Activated CD4-positive, alpha-beta T cell treated with anti-CD3 and anti-CD28 coated beads for 36 hours (primary cell): ENCODE data around the gene TALDO1. TPM values are rescaled to one million over a fixed set of nuclear protein-coding genes. Genes with fewer than 3 reads are reported as not detected.
A peak's percentile ranks its signal among the peaks of the same experiment; 100 is the strongest.

Experiments used
- ATAC-seq: fragments of 200-7000 bp; cut with Tn5 transposase; one replicate; pipeline ENCODE4 v1.10.0; 2021; ENCODE audit warnings: mild to moderate bottlenecking, moderate library complexity
- CTCF ChIA-PET: fragments of 350-600 bp; sonication (Branson Sonifier 250); formaldehyde crosslinking; loops from one replicate; lab custom pipeline; 2021; ENCODE audit warnings: antibody characterized with exemption; lab: Charles Lee
- POLR2A ChIA-PET: fragments of 350-600 bp; sonication (Branson Sonifier 250); formaldehyde crosslinking; loops from one replicate; lab custom pipeline; 2021; ENCODE audit warnings: antibody characterized with exemption, inconsistent platforms; lab: Charles Lee
- DNase-seq: peaks from one replicate; pipeline ENCODE4 v3.0.0-alpha.2; 2020
- H3K27ac Mint-ChIP-seq: one replicate; pipeline ENCODE4 v1.8.0; 2021; ENCODE audit warnings: mixed read lengths
- H3K27me3 Mint-ChIP-seq: one replicate; pipeline ENCODE4 v1.8.0; 2021; ENCODE audit warnings: mixed read lengths
- H3K36me3 Mint-ChIP-seq: one replicate; pipeline ENCODE4 v1.8.0; 2021; ENCODE audit warnings: low read depth, mixed read lengths
- H3K4me1 Mint-ChIP-seq: one replicate; pipeline ENCODE4 v1.8.0; 2021; ENCODE audit warnings: mixed read lengths
- H3K4me3 Mint-ChIP-seq: one replicate; pipeline ENCODE4 v1.8.0; 2021; ENCODE audit warnings: mild to moderate bottlenecking, moderate library complexity, mixed read lengths
- H3K9me3 Mint-ChIP-seq: one replicate; pipeline ENCODE4 v1.8.0; 2021; ENCODE audit warnings: low read depth, mixed read lengths
- intact Hi-C, 2 experiments: fragments of 100-400 bp; cut with DNase I in 1 of 2; cut with micrococcal nuclease in 1 of 2; formaldehyde crosslinking; loops; one replicate each; pipeline versions ENCODE4 v1.14.2 to v1.15.1; 2022 to 2024; cut with DNase I, micrococcal nuclease
- total RNA-seq, 2 experiments: library from RNA; stranded (reverse); gene quantifications; one replicate each; pipeline ENCODE4 v1.2.3, GENCODE V29; 2021

TALDO1 gene
- total RNA-seq, 2 experiments from 2014 or later = 239 to 246 TPM

DNA sequence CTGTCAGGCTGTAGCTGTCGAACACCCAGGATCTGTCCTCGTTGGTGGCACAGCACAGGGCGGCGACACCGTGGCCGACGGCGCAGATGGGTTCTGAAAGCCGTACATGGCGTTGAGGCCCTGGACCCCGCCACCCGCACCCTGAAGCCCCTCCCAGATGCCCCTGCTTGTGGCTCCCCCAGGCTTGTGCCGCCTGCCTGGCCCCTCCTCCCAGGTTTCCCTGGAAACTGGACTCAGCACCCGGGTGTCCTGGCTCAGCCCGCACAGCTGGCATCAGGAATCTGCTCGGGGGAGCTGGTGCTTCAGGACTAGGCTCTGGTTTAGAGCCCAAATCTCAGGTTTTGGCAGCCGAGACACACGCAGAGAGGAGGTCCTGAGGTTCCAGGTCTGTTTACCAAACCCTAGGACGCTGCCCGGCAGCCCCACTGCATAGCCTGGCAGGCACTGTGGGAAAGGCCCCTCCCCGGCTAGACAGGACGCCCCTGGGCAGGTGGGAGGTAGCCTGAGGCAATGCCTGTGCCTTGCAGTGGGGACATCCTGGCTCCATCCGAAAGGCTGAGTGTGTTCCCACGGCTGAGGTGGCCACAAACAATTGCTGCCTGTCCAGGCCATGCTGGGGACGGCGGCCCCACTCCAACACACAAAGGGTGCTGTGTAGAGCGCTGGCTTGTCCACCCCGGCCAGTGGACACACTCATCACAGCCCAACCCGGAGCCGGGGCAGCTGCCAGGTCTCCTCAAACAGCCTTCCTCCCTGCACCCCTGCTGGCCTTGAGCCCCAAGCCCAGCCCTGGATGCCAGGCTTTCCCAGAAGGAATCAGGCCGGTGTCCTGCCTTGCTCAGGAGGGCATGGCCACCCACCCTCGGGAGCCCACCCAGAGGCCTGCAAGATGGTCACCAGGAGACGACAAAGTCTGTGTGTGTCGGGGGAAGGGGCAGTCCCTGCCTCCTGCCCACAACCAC is 25.4 kb downstream of the TALDO1 start:
- no peak overlapping the region for H3K27ac Mint-ChIP-seq
- intact Hi-C loops = no loop called here
- CTCF ChIA-PET = no interaction called here
- no peak overlapping the region for H3K4me3 Mint-ChIP-seq
- H3K9me3 Mint-ChIP-seq = no peaks in the 10 kb centered on the region
- H3K36me3 Mint-ChIP-seq = peaks cover 11% of the 10 kb centered on the region
- DNase-seq = no peak
- peaks cover 14% of the 10 kb centered on the region for H3K4me1 Mint-ChIP-seq
- H3K27me3 Mint-ChIP-seq = no peaks in the 10 kb centered on the region
- POLR2A ChIA-PET = no interaction called here
- no peak for ATAC-seq

DNA sequence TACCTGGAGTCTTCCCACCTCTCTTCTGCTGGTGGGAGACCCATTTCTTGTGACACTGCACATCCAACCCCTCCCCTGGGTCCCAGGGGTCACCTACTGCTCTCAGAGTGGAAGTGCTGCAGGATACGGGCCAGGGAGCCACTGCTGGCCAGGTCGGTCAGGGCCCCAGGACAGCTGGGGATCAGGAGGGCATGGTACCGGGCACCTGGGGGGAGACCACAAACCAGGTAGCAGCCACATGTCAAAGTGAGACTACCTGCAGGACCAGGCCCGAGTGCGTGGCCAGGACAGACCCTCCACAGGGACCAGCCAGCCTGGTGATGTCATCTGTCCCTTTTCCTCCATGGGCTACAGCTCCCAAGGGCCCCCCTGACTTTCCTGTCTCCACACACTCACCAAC is 26.2 kb downstream of the TALDO1 start:
- peaks cover 11% of the 10 kb centered on the region for H3K36me3 Mint-ChIP-seq
- no peak overlapping the region for H3K27ac Mint-ChIP-seq
- ChIA-PET CTCF (no interaction called here), POLR2A (no interaction called here)
- H3K9me3 Mint-ChIP-seq = no peaks in the 10 kb centered on the region
- H3K4me3 Mint-ChIP-seq = no peak overlapping the region
- H3K4me1 Mint-ChIP-seq = peaks cover 14% of the 10 kb centered on the region
- intact Hi-C loops = no loop called here
- no peaks in the 10 kb centered on the region for H3K27me3 Mint-ChIP-seq
- DNase-seq = no peak
- ATAC-seq = no peak

DNA sequence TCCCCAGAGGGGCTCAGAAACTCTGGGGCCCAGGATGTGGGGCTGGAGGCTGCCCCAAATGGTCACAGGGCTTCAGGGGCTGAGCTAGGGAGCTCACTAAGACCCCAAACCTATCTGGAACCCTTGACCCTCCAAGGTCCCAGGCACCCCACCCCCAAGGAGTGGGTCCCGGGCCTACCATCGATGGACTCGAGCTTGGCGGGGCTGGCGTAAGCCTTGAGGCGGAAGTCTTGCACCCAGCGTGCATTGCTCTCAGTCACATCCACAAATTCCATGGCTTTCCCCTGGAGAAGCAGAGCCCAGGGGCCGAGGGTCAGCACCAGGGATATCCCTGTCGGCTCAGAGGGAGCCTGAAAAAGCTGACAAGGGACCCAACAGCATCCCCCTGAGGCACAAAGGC is 26.6 kb downstream of the TALDO1 start:
- Mint-ChIP-seq H3K27ac (no peak overlapping the region), H3K4me1 (peaks cover 15% of the 10 kb centered on the region), H3K36me3 (peaks cover 12% of the 10 kb centered on the region), H3K9me3 (no peaks in the 10 kb centered on the region), H3K4me3 (no peak overlapping the region), H3K27me3 (no peaks in the 10 kb centered on the region)
- DNase-seq (no peak), ATAC-seq (no peak)
- ChIA-PET CTCF (no interaction called here), POLR2A (no interaction called here)
- intact Hi-C loops = no loop called here

GRCh38 chr11:774873-775592 is 27.8 kb downstream of the TALDO1 start:
- intact Hi-C loops = no loop called here
- no peaks in the 10 kb centered on the region for H3K27me3 Mint-ChIP-seq
- ChIA-PET POLR2A (interaction anchor here (0.7 kb wide), 1 partner anchor 20 kb away, joined by 3 read pairs; no protein-coding TSS in a partner anchor), CTCF (interaction anchor here (0.6 to 1.2 kb wide), 5 partner anchors 9 to 31 kb away, joined by 3 to 5 read pairs (median 3); partner anchors contain the start of gene CEND1)
- peak overlapping the region; percentile 89 for H3K4me3 Mint-ChIP-seq
- DNase-seq (peak; percentile 12), ATAC-seq (no peak)
- no peaks in the 10 kb centered on the region for H3K9me3 Mint-ChIP-seq
- peaks cover 20% of the 10 kb centered on the region for H3K4me1 Mint-ChIP-seq
- no peak overlapping the region for H3K27ac Mint-ChIP-seq
- peaks cover 15% of the 10 kb centered on the region for H3K36me3 Mint-ChIP-seq

GRCh38 chr11:776263-776560 is 28.9 kb downstream of the TALDO1 start:
- Mint-ChIP-seq H3K36me3 (peaks cover 9% of the 10 kb centered on the region), H3K4me3 (peak overlapping the region; percentile 89), H3K9me3 (no peaks in the 10 kb centered on the region), H3K27me3 (no peaks in the 10 kb centered on the region), H3K27ac (peak overlapping the region; percentile 82), H3K4me1 (peaks cover 20% of the 10 kb centered on the region)
- ATAC-seq (no peak), DNase-seq (no peak)
- POLR2A ChIA-PET = interaction anchor here (0.6 to 0.7 kb wide), 3 partner anchors 32 to 52 kb away, joined by 3 read pairs; no protein-coding TSS in a partner anchor
- CTCF ChIA-PET = interaction anchor here (0.6 to 1.2 kb wide), 5 partner anchors 12 to 277 kb away, joined by 3 to 5 read pairs (median 3); no protein-coding TSS in a partner anchor
- intact Hi-C loops = loop anchor here in 1 of 2 experiments (2.0 kb wide), 1 partner anchor 21 kb away; no protein-coding TSS in a partner anchor

- Mint-ChIP-seq H3K36me3 (peaks cover 9% of the 10 kb centered on the region), H3K27ac (peak overlapping the region; percentile 82), H3K4me1 (peaks cover 20% of the 10 kb centered on the region), H3K9me3 (no peaks in the 10 kb centered on the region), H3K27me3 (no peaks in the 10 kb centered on the region), H3K4me3 (peak overlapping the region; percentile 89)
- ChIA-PET POLR2A (interaction anchor here (0.6 to 0.9 kb wide), 3 partner anchors 20 to 52 kb away, joined by 3 read pairs; no protein-coding TSS in a partner anchor), CTCF (interaction anchor here (0.6 to 1.2 kb wide), 5 partner anchors 12 to 278 kb away, joined by 3 to 5 read pairs (median 3); no protein-coding TSS in a partner anchor)
- ATAC-seq = peak; percentile 41
- intact Hi-C loops = loop anchor here (1.0 to 2.0 kb wide), 11 partner anchors 14 to 270 kb away; partner anchors contain the start of genes CEND1 (in 1 of the 2), CHID1 (in 1 of the 2), DEAF1 (in 1 of the 2) and PHRF1 (in 1 of the 2)
- DNase-seq = peak; percentile 59
These were observed 29.5 kb downstream of the TALDO1 start for GRCh38 chr11:776561-777287.

- no peaks in the 10 kb centered on the region for H3K9me3 Mint-ChIP-seq
- peak within 1 kb of the TSS; percentile 82 for H3K27ac Mint-ChIP-seq
- peaks cover 20% of the 10 kb centered on the region for H3K4me1 Mint-ChIP-seq
- peak within 1 kb of the TSS; percentile 89 for H3K4me3 Mint-ChIP-seq
- H3K27me3 Mint-ChIP-seq = no peaks in the 10 kb centered on the region
- peaks cover 9% of the 10 kb centered on the region for H3K36me3 Mint-ChIP-seq
- ATAC-seq (peak; percentile 91), DNase-seq (peak; percentile 97)
- POLR2A ChIA-PET = interaction anchor here (0.6 to 0.9 kb wide), 4 partner anchors 16 to 53 kb away, joined by 3 to 4 read pairs (median 4); no protein-coding TSS in a partner anchor
- intact Hi-C loops = loop anchor here (1.0 to 2.0 kb wide), 11 partner anchors 13 to 271 kb away; partner anchors contain the start of genes CEND1 (in 1 of the 2), CHID1 (in 1 of the 2), DEAF1 (in 1 of the 2) and PHRF1 (in 1 of the 2)
- CTCF ChIA-PET = interaction anchor here (0.5 to 1.1 kb wide), 4 partner anchors 19 to 259 kb away, joined by 3 read pairs; no protein-coding TSS in a partner anchor
These were observed 30.3 kb downstream of the TALDO1 start, which contains the start of gene GATD1 for GRCh38 chr11:777288-778255. TSS of gene GATD1 (minus strand) at chr11:777487. CDS start at chr11:777462, 25 bp downstream.

- Mint-ChIP-seq H3K4me1 (peaks cover 28% of the 10 kb centered on the region), H3K27ac (no peak overlapping the region), H3K27me3 (no peaks in the 10 kb centered on the region), H3K9me3 (no peaks in the 10 kb centered on the region), H3K36me3 (peaks cover 13% of the 10 kb centered on the region), H3K4me3 (peak overlapping the region; percentile 36)
- POLR2A ChIA-PET = interaction anchor here (0.6 kb wide), 1 partner anchor 27 kb away, joined by 4 read pairs; no protein-coding TSS in a partner anchor
- ATAC-seq = no peak
- CTCF ChIA-PET = interaction anchor here (0.6 kb wide), 1 partner anchor 136 kb away, joined by 3 read pairs; no protein-coding TSS in a partner anchor
- intact Hi-C loops = no loop called here
- no peak for DNase-seq
These were observed 32.0 kb downstream of the TALDO1 start for GRCh38 chr11:778976-779954.
